K562 (cell line): ENCODE measurements around the gene ZC3H18. TPM values are rescaled to one million over a fixed set of nuclear protein-coding genes. Genes with fewer than 3 reads are reported as not detected.
"Not testable (repeated sequence)": the region's sequence is repeated elsewhere in the genome, so short reads cannot be mapped to it uniquely, and the experiment has no call there.

ENCODE experiments used
- ATAC-seq: fragments of 200-7000 bp; cut with Tn5 transposase; 3 replicates; pipeline ENCODE4 v1.9.1; 2020; ENCODE audit warnings: moderate library complexity
- BruUV-seq: library from RNA; stranded (reverse); fragments of 400-500 nt; replicated peaks from 2 replicates; lab custom pipeline; 2021; lab: Mats Ljungman, UMichigan
- CTCF ChIA-PET: fragments of 300-600 bp; formaldehyde crosslinking; extraction: SDS; loops from one replicate; lab custom pipeline; 2021; ENCODE audit warnings: low intra/inter-chr PET ratio; lab: Yijun Ruan, JAX
- POLR2A ChIA-PET: fragments of 300-600, 350-650 bp; sonication (Branson Sonifier 250); formaldehyde crosslinking; extraction: SDS; loops from one replicate; lab custom pipeline; 2021; ENCODE audit warnings: antibody characterized with exemption, inconsistent platforms; lab: Yijun Ruan, JAX
- DNase-seq, 4 experiments: peaks; one replicate each; pipeline versions ENCODE4 v3.0.0 to v3.0.0-alpha.2; 2011 to 2018; ENCODE audit warnings: low spot score in 3 of 4, mixed read lengths in 3 of 4; ENCODE audit errors: extremely low read depth in 1 of 4
- FAIRE-seq: peaks from 2 replicates; lab custom pipeline; 2011; peaks lifted over from hg19 to GRCh38; lab: Jason Lieb, UNC
- H2AFZ ChIP-seq: 2 replicates; pipeline ENCODE4 v1.6.0; 2011; ENCODE audit warnings: low read depth, low read length, control low read depth, inconsistent platforms
- H3K27ac ChIP-seq: fragments of 200-600 bp; 3 replicates; pipeline ENCODE4 v1.8.0; 2011; ENCODE audit warnings: low read depth, mild to moderate bottlenecking, control low read depth, inconsistent platforms, low read length, moderate library complexity, mixed read lengths; ENCODE audit errors: extremely low read depth
- H3K27me3 ChIP-seq, 2 experiments: fragments of 300-600 bp in 1 of 2; 2 replicates in 1 of 2; 3 replicates in 1 of 2; pipeline versions ENCODE4 v1.6.0 to v1.8.0; 2011; ENCODE audit warnings: inconsistent platforms in 2 of 2, low read length in 2 of 2, mild to moderate bottlenecking in 1 of 2, mixed read lengths in 1 of 2, moderate library complexity in 1 of 2; ENCODE audit not compliant: control insufficient read depth in 2 of 2, insufficient read depth in 2 of 2
- H3K36me3 ChIP-seq: fragments of 300-600 bp; 3 replicates; pipeline ENCODE4 v1.8.0; 2011; ENCODE audit warnings: mild to moderate bottlenecking, low read length, inconsistent platforms; ENCODE audit not compliant: control insufficient read depth, insufficient read depth
- H3K4me1 ChIP-seq, 2 experiments: fragments of 200-600 bp in 1 of 2; replicated peaks in 1 of 2; 2 replicates in 1 of 2; 3 replicates in 1 of 2; pipeline versions ENCODE4 v1.5.1 to v1.8.0; 2011; ENCODE audit warnings: inconsistent platforms in 2 of 2, low read length in 2 of 2, mild to moderate bottlenecking in 1 of 2, mixed read lengths in 1 of 2, moderate library complexity in 1 of 2; ENCODE audit not compliant: control insufficient read depth in 2 of 2, insufficient read depth in 2 of 2
- H3K4me2 ChIP-seq: 2 replicates; pipeline ENCODE4 v1.6.1; 2011; ENCODE audit warnings: low read length, control low read depth, inconsistent platforms, mixed read lengths; ENCODE audit not compliant: insufficient read depth
- H3K4me3 ChIP-seq: fragments of 200-600 bp; sonication (generic), shearing (Covaris generic); 2 replicates; pipeline ENCODE4 v1.5.1; 2016; ENCODE audit warnings: control low read depth, inconsistent platforms
- H3K79me2 ChIP-seq: fragments of 200-600 bp; 3 replicates; pipeline ENCODE4 v1.8.0; 2011; ENCODE audit warnings: low read length, inconsistent platforms; ENCODE audit not compliant: control insufficient read depth, insufficient read depth
- H3K9ac ChIP-seq, 2 experiments: 2 replicates each; pipeline versions ENCODE4 v1.6.0 to v1.6.1; 2011; ENCODE audit warnings: low read depth in 2 of 2, low read length in 2 of 2, control low read depth in 1 of 2, inconsistent platforms in 1 of 2, mild to moderate bottlenecking in 1 of 2, mixed read lengths in 1 of 2; ENCODE audit not compliant: insufficient read depth in 1 of 2
- H3K9me1 ChIP-seq: one replicate; pipeline ENCODE4 v1.6.0; 2011; ENCODE audit warnings: inconsistent platforms, mild to moderate bottlenecking, low read length, moderate library complexity; ENCODE audit not compliant: control insufficient read depth, insufficient read depth
- H3K9me3 ChIP-seq: replicated peaks from 2 replicates; pipeline ENCODE4 v1.5.1; 2011; ENCODE audit warnings: low read depth, low read length, inconsistent platforms; ENCODE audit not compliant: control insufficient read depth, insufficient read depth
- H4K20me1 ChIP-seq: replicated peaks from 2 replicates; pipeline ENCODE4 v1.6.1; 2011; ENCODE audit warnings: low read length, inconsistent platforms, mixed read lengths; ENCODE audit not compliant: control insufficient read depth, insufficient read depth
- CUX1 ChIP-seq: fragments of 200-800 bp; sonication (Bioruptor generic); IDR thresholded peaks from 2 replicates; pipeline ENCODE4 v1.6.1; 2016; ENCODE audit warnings: missing genetic modification characterization, missing compliant biosample characterization
- ETV6 ChIP-seq, 3 experiments: fragments of 150-350 bp in 1 of 3; sonication (generic) in 1 of 3; formaldehyde crosslinking in 1 of 3; IDR thresholded peaks; 2 replicates each; pipeline versions ENCODE4 v1.6.1 to v1.8.0; 2014 to 2022; ENCODE audit warnings: borderline replicate concordance in 2 of 3, low read depth in 2 of 3, antibody characterized with exemption in 1 of 3, low read length in 1 of 3, mild to moderate bottlenecking in 1 of 3, missing genetic modification reagents in 1 of 3
- EZH2 ChIP-seq: IDR thresholded peaks from 2 replicates; pipeline ENCODE4 v1.6.1; 2012; ENCODE audit warnings: low read depth, mild to moderate bottlenecking, inconsistent platforms, low read length, borderline replicate concordance
- GTF2F1 ChIP-seq: IDR thresholded peaks from 2 replicates; pipeline ENCODE4 v1.6.1; 2011; ENCODE audit warnings: low read depth, low read length, improper control_type of control experiment
- NFE2 ChIP-seq: IDR thresholded peaks from 2 replicates; pipeline ENCODE4 v1.6.1; 2014; ENCODE audit warnings: antibody characterized with exemption, low read depth
- PCBP2 ChIP-seq: fragments of 200-400 bp; formaldehyde crosslinking; IDR thresholded peaks from 2 replicates; pipeline ENCODE4 v1.6.1; 2018; ENCODE audit warnings: low read length, low read depth, mild to moderate bottlenecking, moderate library complexity; ENCODE audit not compliant: poor library complexity, severe bottlenecking
- TEAD4 ChIP-seq, 2 experiments: sonication (generic) in 1 of 2; formaldehyde crosslinking in 1 of 2; IDR thresholded peaks; 2 replicates each; pipeline versions ENCODE4 v1.6.1 to v1.8.0; 2012 to 2022; ENCODE audit warnings: borderline replicate concordance in 1 of 2, inconsistent platforms in 1 of 2, low read length in 1 of 2, mild to moderate bottlenecking in 1 of 2, missing genetic modification reagents in 1 of 2
- ZNF224 ChIP-seq: sonication (generic); formaldehyde crosslinking; IDR thresholded peaks from 2 replicates; pipeline ENCODE4 v1.8.0; 2022; ENCODE audit warnings: mild to moderate bottlenecking, missing genetic modification reagents
- ZNF354B ChIP-seq: fragments of 250-450 bp; sonication (Bioruptor Pico); IDR thresholded peaks from 2 replicates; pipeline ENCODE4 v1.4.0; 2020
- ZNF431 ChIP-seq: sonication (generic); formaldehyde crosslinking; IDR thresholded peaks from 2 replicates; pipeline ENCODE4 v1.8.0; 2022; ENCODE audit warnings: mild to moderate bottlenecking, missing genetic modification reagents
- ZNF589 ChIP-seq: fragments of 200-800 bp; sonication (Bioruptor generic); IDR thresholded peaks from 2 replicates; pipeline ENCODE4 v1.6.1; 2016; ENCODE audit warnings: low read depth, missing genetic modification characterization, missing compliant biosample characterization
- ZNF740 ChIP-seq, 3 experiments: fragments of 200-800 bp in 1 of 3; sonication (Bioruptor generic) in 1 of 3; sonication (generic) in 1 of 3; formaldehyde crosslinking in 1 of 3; IDR thresholded peaks; 2 replicates each; pipeline versions ENCODE4 v1.6.1 to v1.8.0; 2016 to 2022; ENCODE audit warnings: mild to moderate bottlenecking in 2 of 3, missing compliant biosample characterization in 2 of 3, missing genetic modification characterization in 2 of 3, missing genetic modification reagents in 1 of 3
- ZNF77 ChIP-seq: fragments of 250-450 bp; sonication (Bioruptor Pico); IDR thresholded peaks from 2 replicates; pipeline ENCODE4 v1.5.0; 2020
- WGBS: fragments of 100-300 bp; shearing (Covaris generic); methylation state at CpG from one replicate; pipeline ENCODE4 v1.1.6; 2016; ENCODE audit warnings: low coverage, mixed read lengths; ENCODE audit not compliant: insufficient coverage; ENCODE audit errors: missing lambda C conversion rate; 5-methylcytosine and 5-hydroxymethylcytosine counted together
- in situ Hi-C: fragments of 300-500 bp; cut with MboI; formaldehyde crosslinking; loops from 4 replicates; pipeline ENCODE4 v1.15.0; 2018; ENCODE audit warnings: inconsistent platforms, mixed read lengths
- intact Hi-C: fragments of 100-400 bp; cut with micrococcal nuclease; formaldehyde crosslinking; loops from 2 replicates; pipeline ENCODE4 v1.14.2; 2022
- polyA plus RNA-seq, 8 experiments: library from polyadenylated mRNA; depleted of rRNA in 4 of 8; stranded (reverse) in 5 of 8; unstranded in 3 of 8; fragments of >200 nt; fragmentation: Nextera tagmentation in 2 of 8; fragmentation: Illumina TruSeq in 1 of 8; extraction: Ambion mirVana in 2 of 8; extraction: Trizol in 1 of 8; gene quantifications; 2 replicates each; pipeline versions ENCODE4 v1.2.1 to v1.2.3, GENCODE V29; 2011 to 2014; ENCODE audit warnings: inconsistent platforms in 1 of 8, missing spikeins in 1 of 8
- total RNA-seq, 7 experiments: library from RNA; depleted of rRNA in 6 of 7; stranded (reverse); fragments of >200 nt in 6 of 7; fragmentation: Illumina TruSeq in 2 of 7; extraction: Trizol in 2 of 7; gene quantifications; 2 replicates each; pipeline versions ENCODE4 v1.2.1 to v1.2.3, GENCODE V29; 2011 to 2021; ENCODE audit warnings: low replicate concordance in 1 of 7

The ZC3H18 gene
- total and polyA plus RNA-seq, 9 of the 15 experiments (the other 6 are each of a cell fraction or from before 2014, with no cell fraction given): 1.7 to 88.7 (median 26.9) TPM

- TF ChIP-seq ZNF740 (CRISPR knock-in tag; IDR thresholded peaks at IDR 0.05) (no peak), ZNF740 (tag; IDR thresholded peaks at IDR 0.05) (no peak), ZNF589 (CRISPR knock-in tag) (no peak), TEAD4 (IDR thresholded peaks at IDR 0.05; ENCODE audit: low read length) (no peak), TEAD4 (CRISPR knock-in tag; IDR thresholded peaks at IDR 0.05; ENCODE audit: borderline replicate concordance) (no peak), GTF2F1 (no peak), NFE2 (no peak), EZH2 (no peak), ZNF77 (CRISPR knock-in tag) (no peak), ZNF431 (CRISPR knock-in tag) (no peak), ZNF354B (CRISPR knock-in tag) (no peak), ETV6 (IDR thresholded peaks at IDR 0.05; ENCODE audit: borderline replicate concordance in 1 of 2, low read depth in 2 of 2, low read length in 1 of 2) (no peak), ETV6 (CRISPR knock-in tag; IDR thresholded peaks at IDR 0.05; ENCODE audit: borderline replicate concordance) (no peak), PCBP2 (no peak), ZNF224 (CRISPR knock-in tag) (no peak), CUX1 (CRISPR knock-in tag) (no peak)
These were observed 37.9 kb downstream of the ZC3H18 start (continued) for GRCh38 chr16:88608076-88608475.

- BruUV-seq, ATAC-seq, H3K9me3 ChIP-seq, H3K9ac ChIP-seq, H3K27ac ChIP-seq, H3K79me2 ChIP-seq, H2AFZ ChIP-seq, intact Hi-C loops, FAIRE-seq, H3K4me2 ChIP-seq, H3K4me3 ChIP-seq, CTCF ChIA-PET, H3K4me1 ChIP-seq, in situ Hi-C loops, H3K27me3 ChIP-seq, DNase-seq, H3K9me1 ChIP-seq: not testable (repeated sequence)
- POLR2A ChIA-PET: interaction anchor here (1.6 kb wide), 1 partner anchor 174 kb away, joined by 4 read pairs; no protein-coding TSS in a partner anchor
- 94% methylated on average over 8 of the region's 8 CpGs for WGBS
- Histone ChIP-seq H3K36me3 (peaks cover 94% of the 10 kb centered on the region), H4K20me1 (peaks cover 14% of the 10 kb centered on the region; the same call in 1 of the 2 replicates)
These were observed 39.2 kb downstream of the ZC3H18 start for GRCh38 chr16:88609426-88609825.
